HEK293 (cell line): ENCODE data around the gene MYLK.

ENCODE experiments used
- CTCF ChIA-PET: fragments of 350-600 bp; formaldehyde crosslinking; extraction: SDS; loops from one replicate; lab custom pipeline; 2021; ENCODE audit warnings: antibody characterized with exemption; lab: Yijun Ruan, JAX
- POLR2A ChIA-PET: fragments of 300-600 bp; formaldehyde crosslinking; extraction: SDS; loops from one replicate; lab custom pipeline; 2020; ENCODE audit warnings: antibody characterized with exemption, inconsistent platforms; lab: Yijun Ruan, JAX
- H3K27ac ChIP-seq: fragments of 200-500 bp; sonication (Bioruptor generic); 2 replicates; pipeline ENCODE4 v1.5.1; 2014; ENCODE audit warnings: low read depth, low read length, control low read depth, inconsistent platforms; ENCODE audit errors: extremely low read depth
- H3K36me3 ChIP-seq, 2 experiments: fragments of 200-500 bp in 1 of 2; sonication (Bioruptor generic) in 1 of 2; 1 replicate in 1 of 2; 2 replicates in 1 of 2; pipeline ENCODE4 v1.5.1; 2014 to 2017; ENCODE audit warnings: inconsistent platforms in 2 of 2, low read length in 2 of 2; ENCODE audit not compliant: control insufficient read depth in 2 of 2, insufficient read depth in 1 of 2
- H3K4me1 ChIP-seq: fragments of 200-500 bp; sonication (Bioruptor generic); 2 replicates; pipeline ENCODE4 v1.5.1; 2014; ENCODE audit warnings: mild to moderate bottlenecking, low read length, inconsistent platforms; ENCODE audit not compliant: control insufficient read depth, insufficient read depth
- H3K4me3 ChIP-seq: 2 replicates; pipeline ENCODE4 v1.5.1; 2011; ENCODE audit warnings: low read depth, mild to moderate bottlenecking, control low read depth, low read length, moderate library complexity
- H3K9me3 ChIP-seq: fragments of 200-500 bp; sonication (Bioruptor generic); 2 replicates; pipeline ENCODE4 v1.5.1; 2014; ENCODE audit warnings: low read depth, low read length, inconsistent platforms; ENCODE audit not compliant: control insufficient read depth, insufficient read depth
- BCL11A ChIP-seq: fragments of 450-650 bp; formaldehyde crosslinking; IDR thresholded peaks from 2 replicates; pipeline ENCODE4 v1.5.1; 2016; ENCODE audit warnings: low read depth, missing biosample characterization, missing genetic modification characterization
- PATZ1 ChIP-seq: fragments of 450-650 bp; formaldehyde crosslinking; IDR thresholded peaks from 2 replicates; pipeline ENCODE4 v1.5.1; 2016; ENCODE audit warnings: missing biosample characterization, missing genetic modification characterization
- ZNF146 ChIP-seq: fragments of 450-650 bp; formaldehyde crosslinking; IDR thresholded peaks from 2 replicates; pipeline ENCODE4 v1.5.1; 2016; ENCODE audit warnings: missing biosample characterization, missing genetic modification characterization
- ZNF214 ChIP-seq: fragments of 450-650 bp; formaldehyde crosslinking; IDR thresholded peaks from 2 replicates; pipeline ENCODE4 v1.5.1; 2017; ENCODE audit warnings: missing biosample characterization, mild to moderate bottlenecking, missing genetic modification characterization, borderline replicate concordance
- ZNF23 ChIP-seq: fragments of 450-650 bp; formaldehyde crosslinking; IDR thresholded peaks from 2 replicates; pipeline ENCODE4 v1.5.1; 2016; ENCODE audit warnings: missing biosample characterization, missing genetic modification characterization, borderline replicate concordance
- ZNF341 ChIP-seq: fragments of 450-650 bp; formaldehyde crosslinking; IDR thresholded peaks from 2 replicates; pipeline ENCODE4; 2016; ENCODE audit warnings: low read depth, missing biosample characterization, missing genetic modification characterization
- ZNF48 ChIP-seq: fragments of 450-650 bp; formaldehyde crosslinking; IDR thresholded peaks from 2 replicates; pipeline ENCODE4 v1.5.1; 2016; ENCODE audit warnings: missing biosample characterization, missing genetic modification characterization
- ZNF585B ChIP-seq: fragments of 450-650 bp; formaldehyde crosslinking; IDR thresholded peaks from 2 replicates; pipeline ENCODE4 v1.5.1; 2016; ENCODE audit warnings: missing biosample characterization, missing genetic modification characterization
- ZNF621 ChIP-seq: fragments of 450-650 bp; formaldehyde crosslinking; IDR thresholded peaks from 2 replicates; pipeline ENCODE4 v1.5.1; 2017; ENCODE audit warnings: missing biosample characterization, missing genetic modification characterization
- ZNF645 ChIP-seq: fragments of 450-650 bp; formaldehyde crosslinking; IDR thresholded peaks from 2 replicates; pipeline ENCODE4; 2016; ENCODE audit warnings: missing biosample characterization, missing genetic modification characterization
- ZNF658 ChIP-seq: fragments of 450-650 bp; formaldehyde crosslinking; IDR thresholded peaks from 2 replicates; pipeline ENCODE4; 2016; ENCODE audit warnings: missing biosample characterization, missing genetic modification characterization
- ZNF660 ChIP-seq: fragments of 450-650 bp; IDR thresholded peaks from 2 replicates; pipeline ENCODE4 v1.5.1; 2018; ENCODE audit warnings: missing biosample characterization, mild to moderate bottlenecking, missing genetic modification characterization
- ZNF664 ChIP-seq: fragments of 450-650 bp; formaldehyde crosslinking; IDR thresholded peaks from 2 replicates; pipeline ENCODE4 v1.5.1; 2016; ENCODE audit warnings: missing biosample characterization, missing genetic modification characterization
- ZNF747 ChIP-seq: fragments of 450-650 bp; formaldehyde crosslinking; IDR thresholded peaks from 2 replicates; pipeline ENCODE4 v1.5.1; 2016; ENCODE audit warnings: missing biosample characterization, missing genetic modification characterization
- ZNF785 ChIP-seq: fragments of 450-650 bp; formaldehyde crosslinking; IDR thresholded peaks from 2 replicates; pipeline ENCODE4 v1.5.1; 2016; ENCODE audit warnings: missing biosample characterization, missing genetic modification characterization
- ZSCAN30 ChIP-seq: fragments of 450-650 bp; IDR thresholded peaks from 2 replicates; pipeline ENCODE4 v1.5.1; 2018; ENCODE audit warnings: missing biosample characterization, mild to moderate bottlenecking, missing genetic modification characterization, moderate library complexity
- TF ChIP-seq, protein P1 (sequence below): fragments of 450-650 bp; formaldehyde crosslinking; IDR thresholded peaks from 2 replicates; pipeline ENCODE4 v1.5.1; 2016; ENCODE audit warnings: missing biosample characterization, missing genetic modification characterization

MYLK gene

GRCh38 chr3:123759871-123760270 is 124.3 kb downstream of the MYLK start:
- ChIA-PET CTCF (no interaction called here), POLR2A (no interaction called here)
- Histone ChIP-seq H3K27ac (no peak overlapping the region), H3K4me3 (no peak overlapping the region), H3K36me3 (no peaks in the 10 kb centered on the region), H3K9me3 (no peaks in the 10 kb centered on the region), H3K4me1 (no peaks in the 10 kb centered on the region)
- TF ChIP-seq ZNF48 (tag by site-specific recombination) (no peak), PATZ1 (no peak), ZNF621 (tag by site-specific recombination) (no peak), ZNF341 (tag by site-specific recombination) (no peak), ZNF747 (tag by site-specific recombination) (no peak)

DNA sequence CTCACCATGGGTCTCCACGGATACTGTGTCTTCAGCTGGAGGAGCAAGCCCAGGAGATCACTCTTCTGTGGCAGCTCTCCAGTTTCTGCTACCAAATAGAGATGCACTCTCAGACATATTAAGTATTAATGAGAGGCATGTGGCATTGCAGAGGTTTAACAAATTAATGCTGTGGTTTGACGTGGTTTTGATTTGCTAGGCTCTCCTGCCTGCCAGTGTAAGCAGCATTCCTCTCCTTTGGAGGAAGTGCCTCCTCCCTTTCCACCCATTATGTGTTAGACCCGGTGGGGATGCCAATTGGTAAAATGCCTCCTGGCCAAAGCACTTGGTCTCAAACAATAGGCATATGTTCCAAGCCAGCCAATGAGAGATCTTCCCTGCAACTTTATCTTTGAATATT is 124.8 kb downstream of the MYLK start:
- no peak overlapping the region for H3K27ac ChIP-seq
- ChIA-PET POLR2A (no interaction called here), CTCF (interaction anchor here (0.6 kb wide), 1 partner anchor 63 kb away, joined by 5 read pairs; no protein-coding TSS in a partner anchor)

DNA sequence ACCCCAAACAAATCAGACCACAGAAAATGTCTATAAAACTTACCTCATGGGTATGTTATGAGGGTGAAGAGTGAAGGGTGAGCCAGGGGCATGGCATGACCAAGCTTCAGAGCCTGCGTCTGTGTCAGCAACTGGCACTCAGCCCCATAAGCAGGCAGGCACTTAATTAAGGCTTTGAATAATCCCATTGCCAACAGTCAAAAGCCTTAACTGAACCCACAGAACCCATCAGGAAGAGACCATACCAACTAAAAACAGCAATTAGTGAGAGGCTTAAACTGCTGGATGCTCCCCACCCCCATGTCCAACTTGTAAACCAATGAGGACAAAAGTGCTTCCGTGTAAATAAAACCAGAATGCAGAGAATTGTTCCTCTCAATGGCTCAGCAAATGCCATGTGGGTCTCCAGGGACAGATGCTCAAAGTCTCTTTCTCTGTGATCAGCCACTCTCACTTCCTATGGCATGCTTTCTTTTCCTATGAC is 126.0 kb downstream of the MYLK start:
- Histone ChIP-seq H3K4me1 (no peaks in the 10 kb centered on the region), H3K27ac (no peak overlapping the region)
- POLR2A ChIA-PET = no interaction called here

More for the DNA sequence above, 124.8 kb downstream of the MYLK start:
- no peaks in the 10 kb centered on the region for H3K9me3 ChIP-seq
- no peaks in the 10 kb centered on the region for H3K4me1 ChIP-seq
- H3K4me3 ChIP-seq = no peak overlapping the region
- TF ChIP-seq BCL11A (tag by site-specific recombination) = no peak
- no peak for TF ChIP-seq ZNF645 (tag by site-specific recombination)
- no peak for TF ChIP-seq ZNF660 (tag by site-specific recombination)
- TF ChIP-seq ZNF658 (tag by site-specific recombination) = no peak
- TF ChIP-seq, protein P1, sequence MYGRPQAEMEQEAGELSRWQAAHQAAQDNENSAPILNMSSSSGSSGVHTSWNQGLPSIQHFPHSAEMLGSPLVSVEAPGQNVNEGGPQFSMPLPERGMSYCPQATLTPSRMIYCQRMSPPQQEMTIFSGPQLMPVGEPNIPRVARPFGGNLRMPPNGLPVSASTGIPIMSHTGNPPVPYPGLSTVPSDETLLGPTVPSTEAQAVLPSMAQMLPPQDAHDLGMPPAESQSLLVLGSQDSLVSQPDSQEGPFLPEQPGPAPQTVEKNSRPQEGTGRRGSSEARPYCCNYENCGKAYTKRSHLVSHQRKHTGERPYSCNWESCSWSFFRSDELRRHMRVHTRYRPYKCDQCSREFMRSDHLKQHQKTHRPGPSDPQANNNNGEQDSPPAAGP (tag by site-specific recombination) = no peak
- TF ChIP-seq ZNF23 (tag by site-specific recombination) = no peak
- no peak for TF ChIP-seq ZNF214 (tag by site-specific recombination)
- no peaks in the 10 kb centered on the region for H3K36me3 ChIP-seq

More for the DNA sequence above, 126.0 kb downstream of the MYLK start:
- Histone ChIP-seq H3K9me3 (no peaks in the 10 kb centered on the region), H3K36me3 (no peaks in the 10 kb centered on the region), H3K4me3 (no peak overlapping the region)
- TF ChIP-seq ZSCAN30 (tag by site-specific recombination) = no peak
- TF ChIP-seq ZNF785 (tag by site-specific recombination) = no peak
- TF ChIP-seq ZNF664 (tag by site-specific recombination) = no peak
- no peak for TF ChIP-seq ZNF585B (tag by site-specific recombination)
- no peak for TF ChIP-seq ZNF146 (tag by site-specific recombination)
- TF ChIP-seq, all 188 proteins: peak for 0
- CTCF ChIA-PET = no interaction called here
